HEK293 (cell line): ENCODE results near the gene MRPL20.

Experiments used
- REST ChIP-seq: fragments of 450-650 bp; formaldehyde crosslinking; IDR thresholded peaks from 2 replicates; pipeline ENCODE4 v1.5.1; 2016; ENCODE audit warnings: missing biosample characterization, missing genetic modification characterization
- ZNF133 ChIP-seq: fragments of 450-650 bp; formaldehyde crosslinking; IDR thresholded peaks from 2 replicates; pipeline ENCODE4 v1.5.1; 2016; ENCODE audit warnings: missing biosample characterization, missing genetic modification characterization
- TF ChIP-seq, protein P1 (sequence below): fragments of 450-650 bp; formaldehyde crosslinking; IDR thresholded peaks from 2 replicates; pipeline ENCODE4 v1.5.1; 2016; ENCODE audit warnings: missing biosample characterization, missing genetic modification characterization

DNA sequence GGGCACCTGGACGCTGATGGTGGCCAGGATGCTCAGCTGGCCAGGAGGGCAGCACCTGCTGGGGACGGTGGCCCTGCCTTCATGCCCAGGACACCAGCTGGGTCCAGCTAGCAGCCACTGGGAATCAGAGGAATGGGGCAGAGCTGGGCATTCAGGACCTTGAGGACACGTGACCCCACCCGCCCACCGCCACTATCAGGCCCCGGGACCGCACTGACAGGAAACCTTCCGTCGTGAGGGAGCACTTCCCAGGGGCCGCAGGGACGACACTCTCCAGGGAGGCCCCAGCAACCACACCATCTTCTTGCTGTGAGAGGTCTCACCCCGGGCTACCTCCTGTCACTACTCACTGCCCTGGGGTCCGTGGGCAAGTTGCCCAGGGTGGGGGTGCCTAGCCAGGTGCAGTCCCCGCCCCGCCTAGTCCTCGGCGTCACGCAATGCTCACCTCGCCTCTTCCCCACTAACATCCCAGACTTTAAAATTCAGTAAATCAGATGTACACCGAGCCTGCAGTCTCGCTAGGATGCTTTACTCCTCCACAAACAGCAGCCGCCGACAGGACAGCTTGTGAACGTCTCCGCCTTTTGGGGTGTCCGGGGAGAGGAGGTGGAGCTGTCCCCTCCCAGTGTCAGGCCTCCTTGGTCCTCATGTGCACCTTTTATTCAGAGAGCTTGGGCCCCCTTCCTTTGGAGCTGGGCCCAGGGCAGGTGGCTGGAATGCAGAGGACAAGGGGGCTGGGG lies 33.3 kb upstream of the MRPL20 start:
- TF ChIP-seq, protein P1, sequence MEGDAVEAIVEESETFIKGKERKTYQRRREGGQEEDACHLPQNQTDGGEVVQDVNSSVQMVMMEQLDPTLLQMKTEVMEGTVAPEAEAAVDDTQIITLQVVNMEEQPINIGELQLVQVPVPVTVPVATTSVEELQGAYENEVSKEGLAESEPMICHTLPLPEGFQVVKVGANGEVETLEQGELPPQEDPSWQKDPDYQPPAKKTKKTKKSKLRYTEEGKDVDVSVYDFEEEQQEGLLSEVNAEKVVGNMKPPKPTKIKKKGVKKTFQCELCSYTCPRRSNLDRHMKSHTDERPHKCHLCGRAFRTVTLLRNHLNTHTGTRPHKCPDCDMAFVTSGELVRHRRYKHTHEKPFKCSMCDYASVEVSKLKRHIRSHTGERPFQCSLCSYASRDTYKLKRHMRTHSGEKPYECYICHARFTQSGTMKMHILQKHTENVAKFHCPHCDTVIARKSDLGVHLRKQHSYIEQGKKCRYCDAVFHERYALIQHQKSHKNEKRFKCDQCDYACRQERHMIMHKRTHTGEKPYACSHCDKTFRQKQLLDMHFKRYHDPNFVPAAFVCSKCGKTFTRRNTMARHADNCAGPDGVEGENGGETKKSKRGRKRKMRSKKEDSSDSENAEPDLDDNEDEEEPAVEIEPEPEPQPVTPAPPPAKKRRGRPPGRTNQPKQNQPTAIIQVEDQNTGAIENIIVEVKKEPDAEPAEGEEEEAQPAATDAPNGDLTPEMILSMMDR (tag by site-specific recombination): no peak
- no peak for TF ChIP-seq REST
- TF ChIP-seq ZNF133 (tag by site-specific recombination): no peak
